Stimulated activated CD8-positive, alpha-beta memory T cell treated with anti-CD3 and anti-CD28 coated beads, Interleukin-4, amount 100 ng/mL, for 1 hour (primary cell): Measurements from ENCODE around the gene SOX5.
"Not testable (repeated sequence)": the region's sequence is repeated elsewhere in the genome, so short reads cannot be mapped to it uniquely, and the experiment has no call there.

Experiments
- DNase-seq, 2 donors: peaks; one replicate each; pipeline ENCODE4 v3.0.0-alpha.2; 2020; ENCODE audit warnings: low read depth in 2 of 2, low spot score in 1 of 2

SOX5 gene

GRCh38 chr12:23758608-23759007 is 190.9 kb downstream of the SOX5 start:
- no peak for DNase-seq

- no peak for DNase-seq
Measured at GRCh38 chr12:23757541-23757962, 191.9 kb downstream of the SOX5 start.

- no peak for DNase-seq
Measured at GRCh38 chr12:23756416-23756815, 193.1 kb downstream of the SOX5 start.

DNA sequence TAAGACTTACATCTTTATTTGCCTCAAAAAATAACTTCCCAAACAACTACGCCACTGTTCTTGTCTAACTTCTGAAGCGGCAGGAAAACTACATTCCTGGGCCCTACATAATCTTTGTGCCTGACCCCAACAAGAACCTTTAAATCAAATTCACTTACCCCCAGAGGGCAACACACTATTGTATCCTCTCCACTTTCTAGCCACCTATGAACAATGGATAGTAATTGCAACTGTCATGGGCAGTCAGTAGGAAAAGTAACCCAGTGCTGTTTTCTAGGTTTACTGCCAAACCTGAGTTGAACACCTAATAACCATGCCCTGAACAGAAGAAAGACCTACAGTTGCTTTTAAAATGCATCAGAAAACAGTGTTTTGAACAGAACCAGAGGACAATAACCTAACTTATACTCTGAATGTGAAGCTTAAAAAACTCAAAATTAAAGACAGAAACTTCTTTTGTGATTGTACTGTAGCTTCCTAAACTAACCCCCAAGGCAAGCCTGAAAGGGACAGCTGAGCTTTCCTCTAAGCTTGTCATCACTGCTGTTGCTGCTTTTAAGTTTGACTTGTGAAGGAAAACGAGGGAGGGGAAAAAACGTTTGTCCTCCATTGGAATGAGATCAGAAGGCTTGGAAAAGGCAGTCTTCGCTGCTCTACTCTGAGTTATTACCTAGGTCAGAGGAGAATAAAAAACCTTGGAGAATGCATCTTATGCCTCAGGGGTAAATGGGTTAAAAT is 195.7 kb downstream of the SOX5 start:
- no peak for DNase-seq

DNA sequence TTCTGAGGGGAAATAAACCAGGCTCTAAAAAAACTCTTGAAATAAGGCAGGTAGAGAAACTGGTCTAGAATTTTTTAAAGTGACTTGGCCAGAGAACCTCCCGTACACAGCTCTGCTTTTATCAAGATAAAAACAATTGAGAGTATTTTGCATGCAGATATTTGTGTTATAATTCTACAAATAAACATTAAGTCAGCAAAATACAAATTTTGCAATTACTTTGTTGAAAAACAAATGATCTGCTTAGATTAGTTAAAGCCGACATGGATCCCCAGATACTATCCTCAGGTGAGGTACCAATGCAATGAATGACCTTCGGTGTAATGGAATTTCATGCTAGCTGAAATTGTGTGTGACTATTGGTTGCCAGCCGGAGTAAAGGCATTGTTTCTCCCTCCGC is 197.2 kb downstream of the SOX5 start:
- no peak for DNase-seq

GRCh38 chr12:23751641-23752040 is 197.8 kb downstream of the SOX5 start:
- no peak for DNase-seq

DNA sequence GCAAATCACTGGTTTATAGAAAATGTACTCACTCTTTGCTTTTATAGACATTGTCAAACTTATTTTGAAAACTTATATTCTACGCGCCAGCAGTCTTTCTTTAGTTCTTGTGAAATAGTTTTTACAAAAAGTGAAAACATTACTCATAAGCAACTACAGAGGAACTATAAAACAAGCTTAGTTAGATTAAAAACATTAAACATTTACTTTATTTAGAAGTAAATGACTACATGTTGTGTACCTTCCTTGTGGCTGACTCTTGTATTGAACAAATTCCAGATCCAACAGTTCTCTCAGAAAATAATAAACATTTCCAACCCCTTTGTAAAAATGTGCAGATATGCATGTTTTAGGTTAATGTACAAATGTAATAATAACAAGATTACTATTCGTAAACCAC is 198.5 kb downstream of the SOX5 start:
- no peak for DNase-seq

DNA sequence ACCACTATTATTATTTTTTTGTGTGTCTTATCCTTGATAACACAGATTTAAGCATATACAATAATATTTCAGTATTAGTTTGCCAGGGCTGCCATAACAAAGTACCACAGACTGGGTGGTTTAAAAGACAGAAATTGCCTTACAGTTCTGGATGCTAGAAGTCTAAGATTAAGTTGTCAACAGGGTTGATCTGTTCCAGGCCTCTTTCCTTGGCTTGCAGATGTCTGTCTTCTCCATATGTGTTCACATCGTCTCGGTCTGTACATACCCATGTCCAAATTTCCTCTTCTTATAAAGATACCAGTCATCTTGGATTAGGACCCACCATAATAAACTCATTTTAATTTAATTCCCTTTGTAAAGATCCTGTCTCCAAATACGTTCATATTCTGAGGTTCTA is 204.8 kb downstream of the SOX5 start:
- DNase-seq, result no peak

- DNase-seq, result no peak
Measured at GRCh38 chr12:23742574-23742973, 206.9 kb downstream of the SOX5 start.

DNA sequence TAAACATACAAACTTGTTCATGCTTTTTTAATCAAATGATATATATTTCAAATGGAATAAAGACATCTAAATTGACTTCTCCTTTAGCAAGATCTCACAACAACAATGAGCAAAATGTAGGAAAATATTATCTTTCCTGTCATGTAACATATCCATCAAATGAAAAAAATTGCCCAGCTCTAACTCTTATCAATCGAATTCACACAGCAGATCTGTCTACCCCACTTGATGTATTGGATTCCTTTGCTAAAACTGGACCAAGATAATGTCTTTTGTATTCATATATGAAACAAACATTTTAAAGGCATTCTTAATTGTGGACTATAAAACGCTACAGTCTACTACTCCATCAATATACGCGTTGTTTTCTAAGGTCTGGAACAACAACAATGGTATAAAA is 218.0 kb downstream of the SOX5 start:
- no peak for DNase-seq

DNA sequence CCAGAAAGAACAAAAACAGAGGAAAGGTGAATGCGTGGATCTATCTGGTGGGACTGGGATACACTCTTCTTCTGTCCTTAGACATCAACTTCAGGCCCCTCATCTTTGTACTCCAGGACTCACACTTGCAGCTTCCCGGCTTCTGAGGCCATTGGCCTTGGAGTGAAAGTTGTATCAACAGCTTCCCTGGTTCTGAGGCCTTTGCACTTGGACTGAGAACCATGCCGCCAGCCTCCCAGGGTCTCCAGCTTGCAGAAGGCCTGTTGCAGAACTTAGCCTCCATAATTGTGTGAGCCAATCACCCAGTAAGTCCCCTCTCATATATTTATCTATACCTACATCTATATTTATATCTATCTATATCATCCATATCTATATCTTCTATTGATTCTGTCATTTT is 218.4 kb downstream of the SOX5 start:
- DNase-seq, result no peak

DNA sequence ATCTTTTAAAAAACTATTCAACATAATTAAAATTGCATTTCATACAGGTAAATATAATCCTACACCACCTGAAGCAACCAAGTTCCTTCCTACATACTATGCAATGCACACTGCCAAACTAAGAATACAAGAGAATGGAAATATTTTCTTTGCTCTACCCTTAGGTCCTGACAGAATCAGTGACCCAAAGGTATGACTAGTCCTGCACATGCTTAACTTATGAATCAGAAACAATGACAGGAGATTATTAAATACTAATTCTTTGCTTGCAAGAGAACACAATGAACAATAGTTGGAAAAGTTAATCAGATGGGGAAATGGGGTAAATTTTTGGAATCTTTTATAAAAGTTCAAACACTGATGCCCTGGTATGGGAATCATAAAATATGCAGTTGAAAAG is 220.1 kb downstream of the SOX5 start:
- DNase-seq, result no peak

DNA sequence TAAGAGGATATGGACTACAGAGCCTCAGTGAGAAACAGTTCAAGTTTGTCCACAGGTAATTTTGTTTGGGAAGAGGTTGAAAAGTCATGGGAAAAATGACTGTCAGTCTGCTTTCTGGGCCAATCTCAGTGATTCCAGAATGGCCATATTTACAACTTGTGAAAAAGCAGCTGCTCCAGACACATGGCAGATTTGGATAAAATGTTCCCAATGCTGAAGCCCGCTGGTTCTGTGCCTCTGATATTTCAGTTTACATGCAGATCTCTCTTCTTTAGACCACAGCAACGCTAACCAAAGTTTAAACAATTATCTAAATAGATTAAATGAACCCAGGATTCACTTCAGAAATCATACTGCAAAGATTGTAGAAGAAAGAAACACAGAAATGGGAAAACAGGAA is 222.8 kb downstream of the SOX5 start:
- no peak for DNase-seq

DNA sequence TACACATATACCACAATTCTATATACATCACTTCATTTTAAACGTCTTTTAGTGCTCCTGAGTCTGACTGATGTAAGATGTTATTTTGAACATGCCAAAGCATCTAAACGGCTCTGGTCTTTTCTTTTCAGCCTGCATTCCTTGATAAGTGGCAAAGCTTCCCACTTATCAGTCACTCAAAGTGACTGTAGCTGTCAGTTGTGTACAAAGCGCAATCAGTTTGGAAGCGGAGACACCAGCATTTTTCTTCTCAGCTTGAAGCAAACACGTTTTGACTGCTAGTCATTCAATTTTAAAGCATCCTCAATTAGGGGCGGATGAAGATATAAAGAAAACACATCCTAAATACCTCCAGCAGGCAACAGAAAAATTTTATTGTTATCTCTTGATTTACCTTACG is 226.8 kb downstream of the SOX5 start:
- DNase-seq, result no peak

- DNase-seq, result no peak
Measured at GRCh38 chr12:23721268-23721667, 228.2 kb downstream of the SOX5 start.

DNA sequence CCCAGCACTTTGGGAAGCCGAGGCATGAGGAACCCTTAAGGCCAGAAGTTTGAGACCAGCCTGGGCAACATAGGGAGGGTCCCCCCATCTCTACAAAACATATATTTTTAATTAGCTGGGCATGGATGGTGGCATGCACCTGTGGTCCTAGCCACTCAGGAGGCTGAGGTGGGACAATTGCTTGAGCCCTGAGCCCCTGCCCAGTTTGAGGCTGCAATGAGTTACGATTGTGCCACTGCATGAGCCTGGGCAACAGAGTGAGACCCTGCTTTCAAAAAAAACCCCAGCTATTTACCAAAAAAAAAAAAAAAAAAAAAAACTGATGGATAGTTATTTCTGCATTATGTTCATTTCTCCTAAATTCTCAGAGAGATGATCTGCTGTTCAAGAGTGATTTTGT is 230.0 kb downstream of the SOX5 start:
- DNase-seq, result no peak

DNA sequence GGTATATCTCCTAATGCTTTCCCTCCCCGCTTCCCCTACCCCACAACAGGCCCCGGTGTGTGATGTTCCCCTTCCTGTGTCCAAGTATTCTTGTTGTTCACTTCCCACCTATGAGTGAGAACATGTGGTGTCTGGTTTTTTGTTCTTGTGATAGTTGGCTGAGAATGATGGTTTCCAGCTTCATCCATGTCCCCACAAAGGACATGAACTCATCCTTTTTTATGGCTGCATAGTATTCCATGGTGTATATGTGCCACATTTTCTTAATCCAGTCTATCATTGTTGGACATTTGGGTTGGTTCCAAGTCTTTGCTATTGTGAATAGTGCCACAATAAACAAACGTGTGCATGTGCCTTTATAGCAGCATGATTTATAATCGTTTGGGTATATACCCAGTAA is 239.1 kb downstream of the SOX5 start:
- DNase-seq, result not testable (repeated sequence)

DNA sequence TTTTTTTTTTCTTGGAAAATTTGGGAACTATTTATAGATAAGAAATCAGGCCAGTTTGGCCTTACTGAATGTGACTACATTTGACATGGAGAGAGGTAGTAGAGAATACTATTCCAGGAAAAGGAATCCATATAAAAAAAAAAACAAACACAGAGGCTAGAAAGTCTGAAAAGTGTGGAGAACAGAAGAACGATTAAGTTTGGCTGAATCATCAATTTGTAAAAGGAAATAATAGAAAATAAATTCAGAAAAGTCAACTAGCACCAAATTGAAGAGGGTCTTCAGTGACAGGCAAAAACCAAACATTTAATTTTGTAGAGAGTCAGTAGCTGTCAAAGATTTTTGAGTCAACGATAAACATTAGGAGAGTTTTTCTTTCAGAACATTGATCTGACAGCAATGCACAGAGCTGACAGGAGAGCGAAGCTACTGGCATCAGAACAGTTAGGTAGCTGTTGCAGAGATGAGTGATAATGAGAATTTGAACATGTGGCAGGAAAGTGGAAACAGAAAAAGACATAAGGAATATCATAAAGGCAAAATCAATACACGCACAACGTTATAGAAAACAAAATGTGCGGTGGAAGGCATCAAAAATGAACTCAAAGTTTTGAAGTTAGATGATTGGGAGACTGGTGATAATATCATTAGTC is 241.2 kb downstream of the SOX5 start:
- no peak for DNase-seq

- DNase-seq, result no peak
Measured at GRCh38 chr12:23707270-23707669, 242.2 kb downstream of the SOX5 start.

GRCh38 chr12:23704992-23705943 is 244.2 kb downstream of the SOX5 start:
- DNase-seq, result no peak

DNA sequence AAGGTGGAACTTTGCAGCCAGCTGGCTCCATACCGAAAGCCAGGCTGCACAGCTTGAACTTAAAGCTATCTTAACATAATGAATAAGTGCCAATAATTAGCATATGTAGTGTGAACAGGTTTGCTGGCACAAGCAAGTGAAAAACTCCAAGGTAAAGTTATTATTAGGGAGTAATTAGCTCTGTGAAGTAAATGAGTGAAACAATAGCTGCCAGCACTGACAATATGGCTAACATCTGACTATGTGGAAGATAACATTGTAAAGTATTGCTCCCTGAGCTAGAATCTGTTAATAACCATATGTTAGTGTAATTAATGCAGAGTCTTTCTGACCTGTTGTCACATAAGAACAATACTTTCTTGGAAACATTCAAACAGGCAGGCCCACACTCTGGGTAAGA is 246.4 kb downstream of the SOX5 start:
- DNase-seq, result no peak

DNA sequence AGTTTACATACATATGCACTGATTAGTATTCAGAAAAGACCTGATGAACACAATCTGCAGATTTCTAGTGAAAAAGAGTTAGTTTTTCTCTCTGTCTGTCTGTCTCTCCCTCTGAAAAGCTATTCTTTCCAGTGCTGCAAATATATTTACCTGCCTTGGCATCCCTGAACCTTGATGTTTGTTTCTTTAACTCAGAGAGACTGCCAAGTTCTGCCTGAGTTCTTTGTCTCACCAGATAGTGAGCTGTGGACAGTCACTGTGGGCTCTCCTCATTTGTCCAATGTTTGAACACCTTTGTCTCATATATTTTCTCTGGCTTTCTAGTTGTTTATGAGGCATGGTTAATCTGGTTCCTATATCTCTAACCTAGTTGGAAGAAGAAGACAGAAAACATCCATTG is 250.4 kb downstream of the SOX5 start:
- DNase-seq, result no peak
